ENCODE results near the gene OPA1. TPM values are rescaled to one million over a fixed set of nuclear protein-coding genes. Genes with fewer than 3 reads are reported as not detected.

OPA1 gene
- total RNA-seq, 1 donor from 2014 or later = 54.6 TPM

DNA sequence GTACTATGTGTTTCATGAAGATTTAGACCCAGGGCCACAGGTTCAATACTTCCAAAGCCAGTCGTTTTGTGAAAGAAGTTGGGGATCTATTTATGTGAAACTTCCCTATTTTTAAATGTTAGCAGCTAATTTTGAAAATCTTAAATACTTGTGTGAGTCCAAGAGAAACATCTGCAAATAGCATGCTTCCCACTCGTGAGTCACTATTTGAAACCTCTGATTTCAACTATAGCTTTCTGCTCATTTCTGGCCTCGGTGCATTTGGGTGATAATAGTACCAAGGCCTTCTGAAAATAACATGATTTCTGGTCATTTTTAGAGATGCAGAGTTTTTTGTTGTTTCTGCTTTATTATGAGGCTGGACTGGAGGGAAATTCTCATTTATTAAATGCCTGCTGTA, 110.0 kb downstream of the OPA1 start:
- TF ChIP-seq, protein P1, sequence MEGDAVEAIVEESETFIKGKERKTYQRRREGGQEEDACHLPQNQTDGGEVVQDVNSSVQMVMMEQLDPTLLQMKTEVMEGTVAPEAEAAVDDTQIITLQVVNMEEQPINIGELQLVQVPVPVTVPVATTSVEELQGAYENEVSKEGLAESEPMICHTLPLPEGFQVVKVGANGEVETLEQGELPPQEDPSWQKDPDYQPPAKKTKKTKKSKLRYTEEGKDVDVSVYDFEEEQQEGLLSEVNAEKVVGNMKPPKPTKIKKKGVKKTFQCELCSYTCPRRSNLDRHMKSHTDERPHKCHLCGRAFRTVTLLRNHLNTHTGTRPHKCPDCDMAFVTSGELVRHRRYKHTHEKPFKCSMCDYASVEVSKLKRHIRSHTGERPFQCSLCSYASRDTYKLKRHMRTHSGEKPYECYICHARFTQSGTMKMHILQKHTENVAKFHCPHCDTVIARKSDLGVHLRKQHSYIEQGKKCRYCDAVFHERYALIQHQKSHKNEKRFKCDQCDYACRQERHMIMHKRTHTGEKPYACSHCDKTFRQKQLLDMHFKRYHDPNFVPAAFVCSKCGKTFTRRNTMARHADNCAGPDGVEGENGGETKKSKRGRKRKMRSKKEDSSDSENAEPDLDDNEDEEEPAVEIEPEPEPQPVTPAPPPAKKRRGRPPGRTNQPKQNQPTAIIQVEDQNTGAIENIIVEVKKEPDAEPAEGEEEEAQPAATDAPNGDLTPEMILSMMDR (IDR thresholded peaks at IDR 0.05) = no peak
- no peak for DNase-seq (ENCODE audit: low spot score)
- H3K27me3 Mint-ChIP-seq (ENCODE audit: low read depth) = peaks cover 4% of the 10 kb centered on the region
- peak overlapping the region; percentile 55 for H3K27ac Mint-ChIP-seq (ENCODE audit: unreplicated experiment)
- H3K9me3 Mint-ChIP-seq (ENCODE audit: low read depth) = no peaks in the 10 kb centered on the region
- no peaks in the 10 kb centered on the region for H3K36me3 Mint-ChIP-seq (ENCODE audit: low read depth)
- H3K4me1 Mint-ChIP-seq (ENCODE audit: low read depth) = peaks cover 15% of the 10 kb centered on the region
- H3K4me3 Mint-ChIP-seq (ENCODE audit: unreplicated experiment) = no peak overlapping the region

GRCh38 chr3:193704431-193704830, 111.4 kb downstream of the OPA1 start:
- H3K27ac Mint-ChIP-seq (ENCODE audit: unreplicated experiment) = no peak overlapping the region
- TF ChIP-seq, protein P1 (IDR thresholded peaks at IDR 0.05) = no peak
- no peaks in the 10 kb centered on the region for H3K9me3 Mint-ChIP-seq (ENCODE audit: low read depth)
- H3K27me3 Mint-ChIP-seq (ENCODE audit: low read depth) = peaks cover 5% of the 10 kb centered on the region
- H3K4me1 Mint-ChIP-seq (ENCODE audit: low read depth) = peaks cover 15% of the 10 kb centered on the region
- H3K36me3 Mint-ChIP-seq (ENCODE audit: low read depth) = no peaks in the 10 kb centered on the region
- H3K4me3 Mint-ChIP-seq (ENCODE audit: unreplicated experiment) = no peak overlapping the region
- no peak for DNase-seq (ENCODE audit: low spot score)

GRCh38 chr3:193708270-193708669, 115.3 kb downstream of the OPA1 start:
- Mint-ChIP-seq H3K27ac (ENCODE audit: unreplicated experiment) (no peak overlapping the region), H3K4me1 (ENCODE audit: low read depth) (peaks cover 2% of the 10 kb centered on the region), H3K27me3 (ENCODE audit: low read depth) (peaks cover 10% of the 10 kb centered on the region), H3K9me3 (ENCODE audit: low read depth) (no peaks in the 10 kb centered on the region), H3K4me3 (ENCODE audit: unreplicated experiment) (no peak overlapping the region), H3K36me3 (ENCODE audit: low read depth) (no peaks in the 10 kb centered on the region)
- TF ChIP-seq, protein P1 (IDR thresholded peaks at IDR 0.05) = no peak
- DNase-seq (ENCODE audit: low spot score) = no peak

DNA sequence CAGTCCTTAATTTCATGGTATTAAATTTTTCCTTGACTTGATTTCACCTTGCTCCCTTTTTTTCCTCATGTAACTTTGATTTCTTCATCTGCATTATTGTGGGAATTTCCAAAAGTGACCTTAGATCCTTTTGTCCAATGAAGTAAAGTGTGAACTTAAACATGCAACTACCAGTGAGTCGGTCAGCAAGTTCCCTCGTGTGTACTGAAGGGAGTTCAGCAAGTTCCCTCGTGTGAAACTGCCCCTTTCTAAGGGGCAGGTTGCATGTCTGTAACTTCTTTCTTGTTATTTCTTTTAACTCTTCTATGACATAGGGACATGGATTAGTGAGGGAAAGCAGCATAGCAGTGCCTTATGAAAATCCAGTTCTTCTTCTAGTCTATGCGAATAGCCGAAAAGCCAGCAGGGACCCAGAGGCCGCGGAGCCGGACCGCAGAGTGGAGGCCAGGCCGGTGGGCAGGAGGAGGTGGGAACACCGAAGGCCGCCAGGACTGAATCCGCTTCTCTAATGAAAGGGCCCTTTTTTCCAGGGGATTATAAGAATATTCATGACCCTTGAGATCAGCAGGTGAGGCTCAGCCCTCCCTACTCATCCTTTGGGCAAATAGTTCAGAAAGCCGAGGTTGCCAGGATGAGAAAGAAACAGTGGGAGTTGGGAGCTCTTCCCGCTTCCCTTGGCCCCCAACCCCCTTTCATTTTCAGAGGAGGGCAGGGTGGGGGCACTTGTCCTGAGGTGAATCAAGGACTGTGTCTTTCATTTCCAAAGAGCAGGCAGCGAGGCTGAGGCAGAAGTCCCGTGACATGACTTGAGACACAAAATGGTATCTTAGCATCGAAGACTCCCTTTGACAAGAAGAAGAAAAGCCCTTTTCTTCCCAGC, 117.5 kb downstream of the OPA1 start:
- H3K27ac Mint-ChIP-seq (ENCODE audit: unreplicated experiment) = no peak overlapping the region
- H3K4me3 Mint-ChIP-seq (ENCODE audit: unreplicated experiment) = no peak overlapping the region
- H3K27me3 Mint-ChIP-seq (ENCODE audit: low read depth) = peaks cover 10% of the 10 kb centered on the region
- H3K4me1 Mint-ChIP-seq (ENCODE audit: low read depth) = no peaks in the 10 kb centered on the region
- DNase-seq (ENCODE audit: low spot score) = no peak
- H3K9me3 Mint-ChIP-seq (ENCODE audit: low read depth) = peaks cover 11% of the 10 kb centered on the region
- TF ChIP-seq, protein P1 (IDR thresholded peaks at IDR 0.05) = no peak
- no peaks in the 10 kb centered on the region for H3K36me3 Mint-ChIP-seq (ENCODE audit: low read depth)

- Mint-ChIP-seq H3K27me3 (ENCODE audit: low read depth) (peaks cover 10% of the 10 kb centered on the region), H3K4me1 (ENCODE audit: low read depth) (no peaks in the 10 kb centered on the region), H3K36me3 (ENCODE audit: low read depth) (no peaks in the 10 kb centered on the region), H3K9me3 (ENCODE audit: low read depth) (peaks cover 12% of the 10 kb centered on the region), H3K4me3 (ENCODE audit: unreplicated experiment) (no peak overlapping the region), H3K27ac (ENCODE audit: unreplicated experiment) (no peak overlapping the region)
- TF ChIP-seq, protein P1 (IDR thresholded peaks at IDR 0.05) = no peak
- no peak for DNase-seq (ENCODE audit: low spot score)
Observed at GRCh38 chr3:193711166-193711485, 118.1 kb downstream of the OPA1 start.
